ENCODE measurements around the gene RUNX2. TPM values are rescaled to one million over a fixed set of nuclear protein-coding genes. Genes with fewer than 3 reads are reported as not detected.

The RUNX2 gene
- total and polyA plus RNA-seq, 2 experiments from 2014 or later, result 1.0 to 2.1 TPM

GRCh38 chr6:45439861-45440388, 111.8 kb downstream of the RUNX2 start:
- no peaks in the 10 kb centered on the region for H3K9me2 ChIP-seq (replicated peaks; ENCODE audit: insufficient read depth)
- H3K27me3 ChIP-seq, result no peaks in the 10 kb centered on the region
- no peaks in the 10 kb centered on the region for H3K36me3 ChIP-seq (replicated peaks; ENCODE audit: insufficient read depth, low read depth)
- H3K4me2 ChIP-seq, result no peak overlapping the region
- TF ChIP-seq EZH2 (IDR thresholded peaks at IDR 0.05; ENCODE audit: borderline replicate concordance) (no peak), EZH2phosphoT487 (IDR thresholded peaks at IDR 0.05; ENCODE audit: low read depth, severe bottlenecking, unreplicated experiment) (no peak)
- TF ChIP-seq, protein P1, sequence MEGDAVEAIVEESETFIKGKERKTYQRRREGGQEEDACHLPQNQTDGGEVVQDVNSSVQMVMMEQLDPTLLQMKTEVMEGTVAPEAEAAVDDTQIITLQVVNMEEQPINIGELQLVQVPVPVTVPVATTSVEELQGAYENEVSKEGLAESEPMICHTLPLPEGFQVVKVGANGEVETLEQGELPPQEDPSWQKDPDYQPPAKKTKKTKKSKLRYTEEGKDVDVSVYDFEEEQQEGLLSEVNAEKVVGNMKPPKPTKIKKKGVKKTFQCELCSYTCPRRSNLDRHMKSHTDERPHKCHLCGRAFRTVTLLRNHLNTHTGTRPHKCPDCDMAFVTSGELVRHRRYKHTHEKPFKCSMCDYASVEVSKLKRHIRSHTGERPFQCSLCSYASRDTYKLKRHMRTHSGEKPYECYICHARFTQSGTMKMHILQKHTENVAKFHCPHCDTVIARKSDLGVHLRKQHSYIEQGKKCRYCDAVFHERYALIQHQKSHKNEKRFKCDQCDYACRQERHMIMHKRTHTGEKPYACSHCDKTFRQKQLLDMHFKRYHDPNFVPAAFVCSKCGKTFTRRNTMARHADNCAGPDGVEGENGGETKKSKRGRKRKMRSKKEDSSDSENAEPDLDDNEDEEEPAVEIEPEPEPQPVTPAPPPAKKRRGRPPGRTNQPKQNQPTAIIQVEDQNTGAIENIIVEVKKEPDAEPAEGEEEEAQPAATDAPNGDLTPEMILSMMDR (IDR thresholded peaks at IDR 0.05; ENCODE audit: poor library complexity), result no peak
- H3K4me3 ChIP-seq, result no peak overlapping the region
- H3K27ac ChIP-seq, result no peak overlapping the region
- no peak overlapping the region for H2AFZ ChIP-seq
- 97% methylated on average over 6 of the region's 6 CpGs for WGBS (ENCODE audit: low lambda C conversion rate, missing lambda C conversion rate)
- H3K79me2 ChIP-seq, result no peaks in the 10 kb centered on the region
- peaks cover 12% of the 10 kb centered on the region for H3K4me1 ChIP-seq (ENCODE audit: insufficient read depth)
- H4K20me1 ChIP-seq (ENCODE audit: insufficient read depth, poor library complexity, severe bottlenecking), result no peaks in the 10 kb centered on the region
- no peak for DNase-seq (ENCODE audit: low spot score)
- H3K9me3 ChIP-seq (ENCODE audit: low read depth), result no peaks in the 10 kb centered on the region

DNA sequence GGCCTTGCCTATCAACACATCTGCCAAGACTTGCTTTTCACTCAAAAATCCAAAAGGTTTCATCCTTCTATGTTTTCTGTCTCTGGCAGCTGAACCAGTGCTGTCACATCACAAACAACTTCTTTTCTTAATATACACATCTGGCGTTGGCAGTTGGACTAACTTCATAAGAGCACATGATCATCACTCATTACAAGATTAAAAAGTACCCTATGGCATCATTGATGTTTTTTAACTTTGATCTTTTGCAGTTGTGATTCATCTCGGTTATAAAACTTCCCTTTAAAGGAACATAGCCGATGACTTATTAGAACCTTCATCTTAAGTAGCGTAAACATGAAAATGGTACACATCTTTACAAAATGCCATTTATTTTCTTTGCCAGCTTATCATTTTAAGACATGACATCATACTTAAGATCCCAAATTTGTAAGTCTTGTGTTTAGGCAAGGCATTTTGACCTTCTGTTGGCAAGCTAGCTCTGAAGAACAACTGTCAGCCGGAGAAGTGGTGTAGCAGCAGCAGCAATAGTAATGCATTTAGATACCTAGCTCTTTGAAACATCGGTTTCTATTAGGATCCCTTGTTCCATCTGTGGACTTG, 113.8 kb downstream of the RUNX2 start:
- Histone ChIP-seq H3K27ac (no peak overlapping the region), H3K4me3 (no peak overlapping the region), H3K9me2 (replicated peaks; ENCODE audit: insufficient read depth) (no peaks in the 10 kb centered on the region), H2AFZ (no peak overlapping the region), H3K27me3 (no peaks in the 10 kb centered on the region), H4K20me1 (ENCODE audit: insufficient read depth, poor library complexity, severe bottlenecking) (no peaks in the 10 kb centered on the region), H3K36me3 (replicated peaks; ENCODE audit: insufficient read depth, low read depth) (no peaks in the 10 kb centered on the region), H3K79me2 (no peaks in the 10 kb centered on the region), H3K4me2 (no peak overlapping the region), H3K4me1 (ENCODE audit: insufficient read depth) (peaks cover 11% of the 10 kb centered on the region), H3K9me3 (ENCODE audit: low read depth) (no peaks in the 10 kb centered on the region)
- TF ChIP-seq EZH2phosphoT487 (IDR thresholded peaks at IDR 0.05; ENCODE audit: low read depth, severe bottlenecking, unreplicated experiment) (no peak), EZH2 (IDR thresholded peaks at IDR 0.05; ENCODE audit: borderline replicate concordance) (no peak)
- TF ChIP-seq, protein P1 (IDR thresholded peaks at IDR 0.05; ENCODE audit: poor library complexity), result no peak
- WGBS (ENCODE audit: low lambda C conversion rate, missing lambda C conversion rate), result 89% methylated on average over 6 of the region's 6 CpGs
- DNase-seq (ENCODE audit: low spot score), result no peak

DNA sequence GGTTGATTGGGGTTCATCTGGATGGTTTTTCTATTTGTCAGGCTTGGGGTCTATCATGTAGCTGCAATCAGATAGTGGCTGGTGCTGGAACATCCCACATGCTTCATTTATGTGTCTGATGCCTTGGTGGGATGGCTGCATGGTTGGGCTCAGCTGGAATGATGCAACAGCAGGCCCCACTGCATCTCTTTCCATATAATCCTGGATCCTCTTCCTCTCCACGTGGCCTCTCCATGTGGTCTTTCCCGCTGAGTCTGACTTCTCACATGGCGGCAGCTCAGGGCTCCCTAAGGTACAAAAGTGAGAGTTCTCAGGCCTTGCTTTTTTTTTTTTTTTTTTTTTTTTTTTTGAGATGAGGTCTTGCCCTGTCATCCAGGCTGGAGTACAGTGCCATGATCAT, 114.6 kb downstream of the RUNX2 start:
- Histone ChIP-seq H3K9me3 (ENCODE audit: low read depth) (no peaks in the 10 kb centered on the region), H3K4me1 (ENCODE audit: insufficient read depth) (peaks cover 7% of the 10 kb centered on the region), H3K9me2 (replicated peaks; ENCODE audit: insufficient read depth) (no peaks in the 10 kb centered on the region), H3K36me3 (replicated peaks; ENCODE audit: insufficient read depth, low read depth) (no peaks in the 10 kb centered on the region), H3K4me2 (no peak overlapping the region), H4K20me1 (ENCODE audit: insufficient read depth, poor library complexity, severe bottlenecking) (no peaks in the 10 kb centered on the region), H2AFZ (no peak overlapping the region), H3K4me3 (no peak overlapping the region), H3K79me2 (no peaks in the 10 kb centered on the region), H3K27ac (no peak overlapping the region), H3K27me3 (no peaks in the 10 kb centered on the region)
- DNase-seq (ENCODE audit: low spot score), result no peak
- 87% methylated on average over 3 of the region's 3 CpGs for WGBS (ENCODE audit: low lambda C conversion rate, missing lambda C conversion rate)
- TF ChIP-seq EZH2 (IDR thresholded peaks at IDR 0.05; ENCODE audit: borderline replicate concordance) (no peak), EZH2phosphoT487 (IDR thresholded peaks at IDR 0.05; ENCODE audit: low read depth, severe bottlenecking, unreplicated experiment) (no peak)
- TF ChIP-seq, protein P1 (IDR thresholded peaks at IDR 0.05; ENCODE audit: poor library complexity), result no peak

All from hepatocyte (in vitro differentiated cells).